Measurements from ENCODE around the gene DCP1B. TPM values are rescaled to one million over a fixed set of nuclear protein-coding genes. Genes with fewer than 3 reads are reported as not detected.

Gene DCP1B
- total RNA-seq, 1 experiment from 2014 or later, result 30.8 TPM

DNA sequence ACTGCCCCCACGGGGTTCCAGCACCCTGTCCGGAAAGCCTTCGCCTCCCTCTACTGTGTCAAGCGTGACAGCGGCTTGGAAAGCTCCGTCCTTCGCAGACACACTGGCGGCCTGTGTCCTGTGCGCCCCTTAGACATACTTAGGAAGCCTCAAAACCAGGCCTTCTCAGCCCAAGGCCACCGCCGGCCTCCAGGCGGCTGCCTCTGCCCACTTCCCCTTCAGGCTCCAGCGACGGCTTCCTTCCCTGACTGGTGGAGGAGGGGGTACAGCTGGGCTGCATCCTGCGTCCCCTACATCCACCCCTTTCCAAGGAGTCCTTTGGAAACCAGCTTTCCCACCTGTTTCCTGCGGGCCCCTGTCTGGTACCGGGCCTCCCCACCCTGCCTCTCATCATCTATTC, 83.3 kb downstream of the DCP1B start:
- Histone ChIP-seq H3K4me2 (ENCODE audit: low read depth, low read length, poor library complexity, severe bottlenecking) (no peak overlapping the region), H3K9me3 (ENCODE audit: low read length) (no peaks in the 10 kb centered on the region), H3K4me3 (ENCODE audit: low read length) (no peak overlapping the region), H3K27me3 (ENCODE audit: low read length) (no peaks in the 10 kb centered on the region), H3K9me2 (replicated peaks; ENCODE audit: insufficient read depth, low read length) (no peaks in the 10 kb centered on the region), H3K27ac (ENCODE audit: low read length) (no peak overlapping the region), H4K20me1 (ENCODE audit: insufficient read depth, low read depth, low read length) (no peaks in the 10 kb centered on the region), H2AFZ (ENCODE audit: low read length) (no peak overlapping the region), H3K36me3 (ENCODE audit: insufficient read depth, low read length) (no peaks in the 10 kb centered on the region), H3K4me1 (ENCODE audit: low read length) (peaks cover 45% of the 10 kb centered on the region), H3K9ac (ENCODE audit: low read length) (no peak overlapping the region), H3K79me2 (ENCODE audit: low read length) (no peaks in the 10 kb centered on the region)
- DNase-seq, result no peak

DNA sequence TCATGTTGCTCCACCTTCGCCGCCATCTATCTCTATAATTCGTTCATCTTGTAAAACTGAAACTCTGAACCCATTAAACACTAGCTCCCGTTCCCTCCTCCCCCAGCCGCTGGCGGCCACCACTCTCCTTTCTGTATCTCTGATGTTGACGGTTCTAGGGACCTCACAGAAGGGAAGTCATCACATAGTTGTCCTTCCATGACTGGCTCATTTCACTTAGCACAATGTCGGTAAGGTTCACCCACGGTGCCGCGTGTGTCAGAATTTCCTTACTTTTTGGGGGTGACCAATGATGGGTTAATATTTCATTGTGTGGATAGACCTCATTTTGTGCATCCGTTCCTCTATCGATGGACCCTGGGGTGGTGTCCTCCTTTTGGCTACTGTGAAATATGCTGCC, 83.8 kb downstream of the DCP1B start:
- Histone ChIP-seq H2AFZ (ENCODE audit: low read length) (no peak overlapping the region), H4K20me1 (ENCODE audit: insufficient read depth, low read depth, low read length) (no peaks in the 10 kb centered on the region), H3K4me1 (ENCODE audit: low read length) (peaks cover 46% of the 10 kb centered on the region), H3K9me3 (ENCODE audit: low read length) (no peaks in the 10 kb centered on the region), H3K4me3 (ENCODE audit: low read length) (no peak overlapping the region), H3K79me2 (ENCODE audit: low read length) (no peaks in the 10 kb centered on the region), H3K9ac (ENCODE audit: low read length) (no peak overlapping the region), H3K27me3 (ENCODE audit: low read length) (no peaks in the 10 kb centered on the region), H3K9me2 (replicated peaks; ENCODE audit: insufficient read depth, low read length) (no peaks in the 10 kb centered on the region), H3K36me3 (ENCODE audit: insufficient read depth, low read length) (no peaks in the 10 kb centered on the region), H3K4me2 (ENCODE audit: low read depth, low read length, poor library complexity, severe bottlenecking) (no peak overlapping the region), H3K27ac (ENCODE audit: low read length) (no peak overlapping the region)
- DNase-seq, result no peak

DNA sequence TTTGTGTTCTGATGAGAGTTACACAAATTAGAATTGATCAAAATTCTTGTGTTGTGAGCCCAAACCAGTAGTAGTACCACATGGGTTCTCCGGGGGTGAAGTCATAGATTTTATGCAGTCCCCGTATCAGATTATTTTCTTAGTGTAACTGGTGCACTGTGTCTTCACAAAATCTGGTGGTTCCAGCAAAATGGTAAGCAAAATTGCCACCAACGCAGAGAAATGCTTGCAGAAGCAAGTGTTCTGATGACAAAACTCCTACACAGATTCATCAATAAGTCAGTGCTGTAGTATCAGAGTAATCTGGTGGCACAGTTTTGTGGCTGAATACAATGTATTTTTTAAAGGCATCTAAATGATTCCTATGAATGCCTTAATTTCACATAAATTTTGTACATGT, 84.5 kb downstream of the DCP1B start:
- Histone ChIP-seq H3K9me2 (replicated peaks; ENCODE audit: insufficient read depth, low read length) (no peaks in the 10 kb centered on the region), H3K27me3 (ENCODE audit: low read length) (no peaks in the 10 kb centered on the region), H3K9ac (ENCODE audit: low read length) (no peak overlapping the region), H3K4me1 (ENCODE audit: low read length) (peaks cover 40% of the 10 kb centered on the region), H3K79me2 (ENCODE audit: low read length) (no peaks in the 10 kb centered on the region), H4K20me1 (ENCODE audit: insufficient read depth, low read depth, low read length) (no peaks in the 10 kb centered on the region), H2AFZ (ENCODE audit: low read length) (no peak overlapping the region), H3K36me3 (ENCODE audit: insufficient read depth, low read length) (no peaks in the 10 kb centered on the region), H3K4me2 (ENCODE audit: low read depth, low read length, poor library complexity, severe bottlenecking) (no peak overlapping the region), H3K4me3 (ENCODE audit: low read length) (no peak overlapping the region), H3K27ac (ENCODE audit: low read length) (no peak overlapping the region), H3K9me3 (ENCODE audit: low read length) (no peaks in the 10 kb centered on the region)
- DNase-seq, result peak; percentile 33

DNA sequence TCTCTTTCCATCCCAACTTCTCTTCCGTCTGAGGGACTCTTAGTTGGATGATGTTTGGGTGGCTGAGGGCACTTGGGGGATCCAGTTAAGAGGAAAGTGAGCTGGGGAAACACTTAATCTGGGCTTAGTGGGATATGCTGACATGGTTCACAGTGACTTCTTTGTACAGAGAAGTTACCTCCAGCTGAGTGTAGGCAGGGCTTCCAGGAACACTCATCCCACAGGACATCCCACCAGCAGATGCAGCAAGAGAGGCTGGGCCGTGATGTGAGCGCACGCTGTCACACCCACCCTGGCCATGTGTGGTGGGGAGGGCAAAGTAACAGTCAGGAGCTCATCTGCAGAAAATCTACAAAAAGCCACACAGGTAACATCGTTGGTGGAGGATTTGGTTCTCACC, 85.0 kb downstream of the DCP1B start:
- Histone ChIP-seq H3K4me2 (ENCODE audit: low read depth, low read length, poor library complexity, severe bottlenecking) (no peak overlapping the region), H3K9me2 (replicated peaks; ENCODE audit: insufficient read depth, low read length) (no peaks in the 10 kb centered on the region), H3K79me2 (ENCODE audit: low read length) (no peaks in the 10 kb centered on the region), H2AFZ (ENCODE audit: low read length) (no peak overlapping the region), H4K20me1 (ENCODE audit: insufficient read depth, low read depth, low read length) (no peaks in the 10 kb centered on the region), H3K36me3 (ENCODE audit: insufficient read depth, low read length) (no peaks in the 10 kb centered on the region), H3K9ac (ENCODE audit: low read length) (no peak overlapping the region), H3K27me3 (ENCODE audit: low read length) (no peaks in the 10 kb centered on the region), H3K9me3 (ENCODE audit: low read length) (no peaks in the 10 kb centered on the region), H3K27ac (ENCODE audit: low read length) (no peak overlapping the region), H3K4me1 (ENCODE audit: low read length) (peaks cover 35% of the 10 kb centered on the region), H3K4me3 (ENCODE audit: low read length) (no peak overlapping the region)
- no peak for DNase-seq

DNA sequence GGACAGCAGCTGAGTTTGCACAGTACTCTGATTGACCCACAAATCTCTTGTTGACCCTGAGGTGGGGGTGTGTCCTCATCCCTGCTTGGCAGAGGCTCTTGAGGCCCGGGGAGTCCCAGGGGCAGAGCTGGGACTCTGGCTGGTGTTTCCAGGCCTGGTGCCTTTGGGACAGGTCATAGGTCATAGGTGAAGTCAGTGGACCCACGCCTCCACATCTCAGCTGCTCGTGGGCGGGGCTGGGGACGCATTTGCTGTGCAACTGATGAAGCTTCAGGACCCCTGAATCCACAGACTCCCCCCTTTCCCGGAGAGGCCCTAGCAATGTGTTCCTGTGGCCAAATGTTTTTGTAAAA, 85.4 kb downstream of the DCP1B start:
- H3K4me2 ChIP-seq (ENCODE audit: low read depth, low read length, poor library complexity, severe bottlenecking), result peak overlapping the region; percentile 27
- H3K79me2 ChIP-seq (ENCODE audit: low read length), result no peaks in the 10 kb centered on the region
- H3K9ac ChIP-seq (ENCODE audit: low read length), result no peak overlapping the region
- no peak overlapping the region for H2AFZ ChIP-seq (ENCODE audit: low read length)
- no peak overlapping the region for H3K4me3 ChIP-seq (ENCODE audit: low read length)
- no peaks in the 10 kb centered on the region for H3K36me3 ChIP-seq (ENCODE audit: insufficient read depth, low read length)
- H3K9me2 ChIP-seq (replicated peaks; ENCODE audit: insufficient read depth, low read length), result no peaks in the 10 kb centered on the region
- H3K9me3 ChIP-seq (ENCODE audit: low read length), result no peaks in the 10 kb centered on the region
- H3K27ac ChIP-seq (ENCODE audit: low read length), result no peak overlapping the region
- peaks cover 33% of the 10 kb centered on the region for H3K4me1 ChIP-seq (ENCODE audit: low read length)
- H3K27me3 ChIP-seq (ENCODE audit: low read length), result no peaks in the 10 kb centered on the region
- H4K20me1 ChIP-seq (ENCODE audit: insufficient read depth, low read depth, low read length), result no peaks in the 10 kb centered on the region
- no peak for DNase-seq

DNA sequence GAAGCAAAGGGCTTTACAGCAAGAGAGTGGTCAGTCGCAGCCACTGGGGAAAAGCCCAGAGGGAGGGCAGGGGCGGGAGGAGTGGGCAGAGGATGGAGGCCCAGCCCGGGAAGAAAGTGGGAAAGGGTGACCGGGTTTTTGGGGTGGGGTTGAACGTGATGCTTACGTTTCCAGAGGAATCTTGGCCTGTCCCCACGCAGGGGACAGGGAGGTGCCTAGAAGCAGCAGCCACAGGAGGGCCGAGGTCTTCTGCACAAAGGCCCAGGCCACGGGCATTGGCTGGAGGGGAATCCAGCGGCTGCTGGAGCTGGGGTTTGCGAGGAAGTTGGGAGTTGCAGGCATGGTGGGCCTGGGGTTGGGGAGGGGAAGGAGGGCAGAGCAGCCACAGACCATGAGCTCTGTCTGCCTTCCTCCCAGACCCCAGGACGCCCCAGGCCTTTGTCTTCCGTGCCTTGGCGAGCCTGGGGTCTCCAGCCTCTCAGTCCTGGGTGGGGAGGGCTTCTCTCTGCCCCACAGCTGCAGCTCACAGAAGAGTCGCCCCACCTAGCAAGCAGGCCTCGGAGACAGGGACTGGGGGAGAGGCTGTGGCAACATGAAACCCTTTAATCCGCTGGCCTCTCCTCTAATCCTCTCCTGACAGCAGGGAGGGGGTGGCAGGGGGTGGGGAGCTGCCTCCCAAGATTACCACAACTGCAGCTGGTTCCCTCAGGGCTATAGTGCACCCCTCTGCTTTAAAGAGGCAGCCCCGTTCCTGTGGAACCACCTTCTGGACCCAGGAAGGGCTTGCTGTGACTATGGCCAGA, 86.0 kb downstream of the DCP1B start, which contains the start of gene CACNA2D4:
Gene CACNA2D4 (minus strand): TSS at position 572 of the 803 bp plus-strand sequence. CDS start 179 bp downstream, at position 393.
- Histone ChIP-seq H3K27ac (ENCODE audit: low read length) (no peak within 1 kb of the TSS), H3K9me3 (ENCODE audit: low read length) (no peaks in the 10 kb centered on the region), H2AFZ (ENCODE audit: low read length) (no peak within 1 kb of the TSS; the same call in 1 of the 2 replicates), H3K79me2 (ENCODE audit: low read length) (no peaks in the 10 kb centered on the region), H3K9me2 (replicated peaks; ENCODE audit: insufficient read depth, low read length) (no peaks in the 10 kb centered on the region), H3K36me3 (ENCODE audit: insufficient read depth, low read length) (no peaks in the 10 kb centered on the region), H3K4me1 (ENCODE audit: low read length) (peaks cover 33% of the 10 kb centered on the region), H4K20me1 (ENCODE audit: insufficient read depth, low read depth, low read length) (no peaks in the 10 kb centered on the region), H3K27me3 (ENCODE audit: low read length) (no peaks in the 10 kb centered on the region), H3K4me3 (ENCODE audit: low read length) (no peak within 1 kb of the TSS; the same call in 1 of the 2 replicates), H3K9ac (ENCODE audit: low read length) (peak within 1 kb of the TSS; percentile 50; the same call in 1 of the 2 replicates), H3K4me2 (ENCODE audit: low read depth, low read length, poor library complexity, severe bottlenecking) (peak within 1 kb of the TSS; percentile 27)
- no peak for DNase-seq

DNA sequence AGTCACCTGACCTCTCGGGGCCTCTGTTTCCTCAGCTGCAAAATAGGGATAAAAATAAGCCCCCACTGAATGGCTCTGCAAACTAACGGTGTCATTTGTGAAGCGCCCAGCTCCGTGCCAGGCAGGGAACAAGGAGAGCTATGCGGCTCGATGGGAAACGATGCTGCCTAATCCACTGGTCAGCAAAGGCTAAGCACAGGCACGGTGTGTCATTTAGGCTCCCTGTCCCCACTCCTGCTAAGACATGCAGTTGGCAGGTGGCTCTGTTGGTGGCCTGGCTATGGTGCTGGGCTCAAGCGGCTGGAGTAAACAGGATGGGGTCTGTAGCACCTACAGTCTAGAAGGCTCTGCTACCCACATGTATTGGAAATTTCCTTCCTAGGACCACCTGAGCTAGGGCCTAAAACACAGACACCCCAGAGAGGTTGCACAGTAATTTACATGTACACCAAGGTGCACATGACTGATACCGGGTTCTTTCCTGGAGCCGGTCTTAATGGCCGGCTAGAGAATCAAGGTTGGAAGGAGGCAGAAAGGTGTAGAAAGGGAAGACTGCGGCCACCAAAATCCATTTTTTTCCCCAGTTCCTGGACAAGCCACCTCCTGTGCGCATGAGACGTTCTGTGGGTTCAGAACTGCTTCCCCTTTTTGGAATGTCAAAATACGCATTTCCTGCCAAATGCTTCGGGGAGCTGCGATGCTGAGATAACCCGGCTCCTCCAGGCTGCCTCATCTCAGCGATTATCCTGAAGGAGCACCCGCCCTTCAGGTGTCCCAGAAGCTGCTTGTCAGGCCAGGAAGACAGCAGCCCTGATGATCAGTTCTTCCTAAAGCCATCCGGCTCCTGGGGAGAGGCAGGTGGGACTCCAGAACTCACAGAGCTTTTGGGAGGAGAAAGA, 86.8 kb downstream of the DCP1B start:
- Histone ChIP-seq H3K9me3 (ENCODE audit: low read length) (no peaks in the 10 kb centered on the region), H3K4me2 (ENCODE audit: low read depth, low read length, poor library complexity, severe bottlenecking) (peak overlapping the region; percentile 27), H3K4me1 (ENCODE audit: low read length) (peaks cover 33% of the 10 kb centered on the region), H3K27me3 (ENCODE audit: low read length) (no peaks in the 10 kb centered on the region), H2AFZ (ENCODE audit: low read length) (no peak overlapping the region; the same call in 1 of the 2 replicates), H3K79me2 (ENCODE audit: low read length) (no peaks in the 10 kb centered on the region), H3K36me3 (ENCODE audit: insufficient read depth, low read length) (no peaks in the 10 kb centered on the region), H3K9ac (ENCODE audit: low read length) (peak overlapping the region; percentile 50; the same call in 1 of the 2 replicates), H3K27ac (ENCODE audit: low read length) (no peak overlapping the region), H3K9me2 (replicated peaks; ENCODE audit: insufficient read depth, low read length) (no peaks in the 10 kb centered on the region), H4K20me1 (ENCODE audit: insufficient read depth, low read depth, low read length) (no peaks in the 10 kb centered on the region), H3K4me3 (ENCODE audit: low read length) (no peak overlapping the region)
- peak; percentile 50 for DNase-seq

All from Karpas-422 (cell line).